GM18858 (cell line): ENCODE results near the gene C19orf81.
"Not testable (repeated sequence)": the region's sequence is repeated elsewhere in the genome, so short reads cannot be mapped to it uniquely, and the experiment has no call there.

Source experiments
- ATAC-seq: cut with Tn5 transposase; IDR thresholded peaks from one replicate; pipeline ENCODE4 v1.9.1; 2021; ENCODE audit not compliant: unreplicated experiment

C19orf81 gene

DNA sequence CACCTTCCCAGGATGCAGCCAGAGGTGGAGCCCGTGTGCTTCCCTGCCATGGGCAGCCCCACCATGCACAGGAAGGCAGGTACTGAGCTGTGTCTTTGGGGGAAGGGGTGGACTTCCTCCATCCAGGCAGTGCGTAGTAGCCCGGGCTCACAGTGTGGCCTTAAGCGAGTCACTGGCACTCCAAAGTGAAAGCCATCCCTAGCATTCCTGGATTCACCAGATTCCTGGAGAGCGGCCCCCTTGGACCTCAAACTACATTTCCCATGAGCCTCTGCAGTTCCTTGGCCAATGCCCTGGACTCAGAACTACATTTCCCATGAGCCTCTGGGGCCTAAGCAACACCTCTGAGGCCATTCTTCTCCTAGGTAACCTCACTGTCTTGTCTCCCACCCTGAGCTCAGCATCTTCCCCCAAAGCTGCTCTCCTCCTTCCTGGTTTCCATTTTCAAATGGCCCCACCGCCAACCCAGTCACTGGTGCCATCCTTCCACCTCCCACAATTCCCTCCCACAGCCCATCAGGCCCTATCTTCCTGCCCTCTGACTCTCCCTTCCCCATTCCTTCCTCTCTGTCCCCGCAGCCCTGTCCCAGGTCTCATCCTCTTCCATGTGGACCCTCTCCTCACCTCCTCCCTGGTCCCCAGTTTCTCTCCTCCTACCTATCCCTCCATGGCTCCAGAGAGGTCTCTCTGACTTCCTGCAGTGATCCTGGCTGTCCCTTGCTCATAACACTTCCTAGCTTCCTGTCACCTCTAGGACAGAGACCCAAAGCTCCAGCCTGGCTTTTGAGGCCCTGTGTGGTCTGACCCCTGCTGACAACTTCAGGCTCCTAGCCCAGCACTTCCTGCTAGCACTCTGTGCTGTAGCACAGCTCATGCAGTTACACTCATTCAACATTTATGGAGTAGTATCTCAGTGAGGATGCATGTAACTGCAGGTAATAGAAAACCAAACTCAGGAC lies at the start of gene C19orf81:
Gene C19orf81 (plus strand): TSS at position 13 of the 959 bp plus-strand sequence. CDS start 0 bp downstream, at position 13.
- ATAC-seq = no peak

DNA sequence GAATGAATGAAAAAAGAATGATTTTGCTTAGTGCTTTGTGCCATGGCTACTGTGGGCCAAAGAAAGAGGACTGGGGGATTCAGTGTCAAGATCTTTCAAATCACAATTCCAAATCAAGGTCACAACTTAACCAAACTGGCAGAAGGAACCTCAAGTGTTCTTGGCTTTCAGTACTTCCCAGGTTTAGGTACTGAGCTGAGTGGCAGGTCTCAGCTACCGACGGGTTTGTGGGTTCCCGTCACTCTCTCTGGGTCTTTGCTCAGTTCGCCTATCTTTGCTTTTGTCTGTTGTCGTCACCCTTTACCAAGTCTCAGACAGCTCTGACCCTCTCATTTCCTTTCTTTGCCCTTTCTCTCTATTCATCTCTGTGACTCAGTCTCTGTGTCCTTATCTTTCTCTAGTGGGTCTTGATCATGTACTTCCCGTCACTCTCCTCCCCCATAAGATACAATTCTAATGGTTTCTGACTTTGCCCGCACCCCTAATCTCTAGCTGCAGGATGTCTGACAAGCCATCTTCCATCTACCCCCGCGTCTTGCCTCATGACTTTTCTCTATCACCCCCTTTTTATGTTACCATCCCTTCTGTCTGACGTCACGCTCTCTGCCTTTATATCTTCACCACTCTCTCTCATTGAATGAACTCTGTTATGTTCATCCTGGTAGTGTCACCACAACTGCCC lies 47.7 kb upstream of the C19orf81 start:
- ATAC-seq = no peak

DNA sequence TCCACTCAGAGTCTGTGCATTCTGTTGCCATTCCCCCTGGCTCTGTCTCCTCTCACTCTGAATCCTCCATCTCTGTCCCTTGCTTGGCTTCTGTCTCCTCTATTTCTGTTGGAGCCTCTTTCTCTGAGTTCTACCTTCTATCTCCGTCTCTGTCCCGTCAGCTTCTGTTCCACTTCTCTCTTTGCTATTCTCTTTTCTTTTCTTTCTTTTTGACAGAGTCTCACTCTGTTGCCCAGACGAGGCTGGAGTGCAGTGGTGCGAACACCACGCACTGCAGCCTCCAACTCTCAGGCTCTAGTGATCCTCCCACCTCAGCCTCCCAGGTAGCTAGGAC lies 47.2 kb upstream of the C19orf81 start:
- no peak for ATAC-seq

DNA sequence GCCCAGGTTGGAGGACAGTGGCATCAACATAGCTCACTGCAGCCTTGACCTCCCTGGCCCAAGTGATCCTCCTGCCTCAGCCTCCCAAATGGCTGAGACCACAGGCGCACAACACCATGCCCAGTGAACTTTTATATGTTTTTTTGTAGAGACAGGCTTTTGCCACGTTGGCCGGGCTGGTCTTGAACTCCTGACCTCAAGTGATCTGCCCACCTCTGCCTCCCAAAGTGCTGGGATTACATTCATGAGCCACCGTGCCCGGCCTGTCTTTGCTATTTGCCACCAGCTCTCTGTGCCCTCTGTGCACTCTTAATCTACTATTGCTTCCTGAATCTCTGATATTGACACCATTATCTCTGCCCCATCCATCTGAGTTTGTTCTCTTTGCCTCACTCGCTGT lies 46.7 kb upstream of the C19orf81 start:
- ATAC-seq = no peak

DNA sequence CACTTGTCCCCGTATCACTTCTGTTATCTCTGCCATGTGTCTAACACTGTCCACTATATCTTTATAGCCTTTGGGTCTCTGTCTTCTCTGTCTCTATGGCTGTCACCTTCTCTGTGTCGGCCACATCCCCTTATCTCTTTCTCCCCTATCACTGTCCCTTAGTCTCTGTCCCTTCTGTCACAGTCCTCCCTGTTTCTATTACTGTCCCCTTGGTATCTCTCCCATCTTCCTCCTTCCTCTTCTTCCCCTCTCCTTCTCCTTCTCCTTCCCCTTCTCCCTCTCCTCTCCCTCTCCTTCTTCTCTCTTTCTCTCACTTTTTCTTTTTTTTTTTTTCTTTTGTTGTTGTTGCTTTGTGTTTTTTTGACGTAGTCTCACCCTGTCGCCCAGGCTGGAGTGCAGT lies 46.3 kb upstream of the C19orf81 start:
- no peak for ATAC-seq

DNA sequence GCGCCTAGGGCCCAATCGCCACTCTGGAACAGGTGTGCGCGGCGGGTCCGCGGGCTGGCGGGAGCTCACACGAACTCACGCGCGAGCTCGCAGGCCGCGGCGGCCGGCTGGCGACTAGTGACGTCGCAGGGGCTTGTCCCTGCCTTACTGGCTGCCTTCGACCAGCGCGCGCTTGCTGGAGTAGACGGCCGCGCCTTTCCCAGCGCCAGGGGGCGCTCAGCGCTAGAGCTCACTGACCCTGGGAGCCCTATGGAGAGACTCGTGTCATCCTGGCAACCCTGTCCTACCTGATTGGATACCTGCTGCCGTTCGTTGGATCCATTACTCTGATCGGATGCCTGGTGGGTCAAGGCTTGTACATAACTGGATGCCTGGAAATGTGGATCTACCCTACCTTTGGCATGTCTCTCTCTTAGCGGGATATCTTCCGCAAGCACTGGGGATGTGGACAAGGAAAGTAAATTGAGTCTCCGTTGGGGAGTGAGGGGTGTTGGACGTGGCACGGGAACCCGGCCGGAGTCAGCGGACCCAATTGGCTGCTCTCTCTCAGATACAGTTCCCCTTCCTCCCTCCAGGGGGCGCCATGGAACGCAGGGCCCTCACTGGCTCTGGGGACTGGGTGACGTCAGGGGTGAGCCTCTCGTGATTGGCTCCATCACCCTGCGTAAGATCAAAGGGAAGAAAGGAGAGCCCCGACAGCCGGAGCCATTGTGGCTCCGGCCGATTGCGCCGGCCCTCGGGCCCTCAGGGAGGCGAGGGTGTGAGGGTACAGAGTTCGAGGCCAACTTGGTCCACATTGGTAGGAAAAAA lies 44.8 kb upstream of the C19orf81 start:
- not testable (repeated sequence) for ATAC-seq

DNA sequence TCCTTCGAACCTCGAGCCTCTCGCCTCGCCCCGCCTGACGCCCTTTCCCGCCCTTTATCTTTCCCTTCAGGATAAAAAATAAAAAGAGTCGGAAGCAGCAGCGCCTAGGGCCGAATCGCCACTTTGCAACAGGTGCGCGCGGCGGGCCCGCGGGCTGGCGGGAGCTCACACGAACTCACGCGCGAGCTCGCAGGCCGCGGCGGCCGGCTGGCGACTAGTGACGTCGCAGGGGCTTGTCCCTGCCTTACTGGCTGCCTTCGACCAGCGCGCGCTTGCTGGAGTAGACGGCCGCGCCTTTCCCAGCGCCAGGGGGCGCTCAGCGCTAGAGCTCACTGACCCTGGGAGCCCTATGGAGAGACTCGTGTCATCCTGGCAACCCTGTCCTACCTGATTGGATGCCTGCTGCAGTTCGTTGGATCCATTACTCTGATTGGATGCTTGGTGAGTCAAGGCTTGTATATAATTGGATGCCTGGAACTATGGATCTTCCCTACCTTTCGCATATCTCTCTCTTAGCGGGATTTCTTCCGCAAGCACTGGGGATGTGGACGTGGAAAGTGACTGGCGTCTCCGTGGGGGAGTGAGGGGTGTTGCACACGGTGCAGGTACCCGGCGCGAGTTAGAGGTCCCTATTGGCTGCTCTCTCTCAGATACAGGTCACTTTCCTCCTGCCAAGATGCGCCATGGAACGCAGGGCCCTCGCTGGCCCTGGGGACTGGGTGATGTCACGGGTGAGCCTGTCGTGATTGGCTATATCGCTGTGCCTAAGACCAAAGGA lies 43.0 kb upstream of the C19orf81 start:
- not testable (repeated sequence) for ATAC-seq

DNA sequence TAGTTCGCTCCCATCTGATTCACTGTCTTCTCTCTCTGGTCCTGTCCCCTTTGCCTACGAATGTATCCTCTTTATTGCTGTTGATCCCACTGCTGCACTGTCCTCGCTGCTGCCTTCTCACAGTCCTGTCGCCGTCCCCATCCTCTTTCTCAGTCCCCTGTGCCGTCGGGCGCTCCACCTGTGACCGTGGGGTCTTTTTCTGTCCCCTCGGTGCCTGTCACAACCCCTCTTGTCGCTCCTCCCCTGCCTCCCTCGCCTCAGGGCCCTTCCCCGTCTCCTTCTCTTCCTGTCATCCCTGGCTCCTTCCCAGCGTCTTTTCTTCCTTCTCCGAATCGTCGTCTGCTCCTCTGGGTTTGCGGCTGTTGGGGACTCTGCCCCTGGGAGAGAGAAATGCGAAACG lies 41.9 kb upstream of the C19orf81 start:
- ATAC-seq = no peak

DNA sequence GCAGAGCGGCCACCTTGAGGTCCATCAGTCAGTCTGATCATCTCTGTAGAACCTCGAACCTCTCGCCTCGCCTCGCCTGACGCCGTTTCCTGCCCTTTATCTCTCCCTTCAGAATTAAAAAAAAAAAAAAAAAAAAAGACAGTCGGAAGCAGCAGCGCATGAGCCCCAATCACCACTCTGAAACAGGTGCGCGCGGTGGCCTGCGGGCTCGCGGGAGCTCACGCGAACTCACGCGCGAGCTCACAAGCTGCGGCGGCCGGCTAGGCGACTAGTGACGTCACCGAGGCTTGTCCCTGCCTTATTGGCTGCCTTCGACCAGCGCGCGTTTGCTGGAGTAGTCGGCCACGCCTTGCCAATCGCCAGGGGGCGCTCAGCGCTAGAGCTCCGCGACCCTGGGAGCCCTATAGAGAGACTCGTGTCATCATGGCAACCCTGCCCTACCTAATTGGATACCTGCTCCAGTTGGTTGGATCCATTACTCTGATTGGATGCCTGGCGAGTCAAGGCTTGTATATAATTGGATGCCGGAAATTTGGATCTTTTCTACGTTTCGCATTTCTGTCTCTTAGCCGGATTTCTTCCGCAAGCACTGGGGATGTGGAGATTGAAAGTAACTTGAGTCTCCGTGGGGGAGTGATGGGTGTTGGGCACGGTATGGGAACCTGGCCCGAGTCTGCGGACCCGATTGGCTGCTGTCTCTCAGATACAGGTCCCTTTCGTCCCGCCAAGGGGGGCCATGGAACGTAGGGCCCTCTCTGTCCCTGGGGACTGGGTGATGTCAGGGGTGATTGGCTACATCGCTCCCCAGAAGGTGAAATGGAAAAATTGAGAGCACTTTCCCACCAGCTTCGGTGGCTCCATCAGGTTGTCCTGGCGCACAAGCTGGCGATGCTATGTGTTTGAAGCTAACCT lies 41.1 kb upstream of the C19orf81 start:
- ATAC-seq = no peak

DNA sequence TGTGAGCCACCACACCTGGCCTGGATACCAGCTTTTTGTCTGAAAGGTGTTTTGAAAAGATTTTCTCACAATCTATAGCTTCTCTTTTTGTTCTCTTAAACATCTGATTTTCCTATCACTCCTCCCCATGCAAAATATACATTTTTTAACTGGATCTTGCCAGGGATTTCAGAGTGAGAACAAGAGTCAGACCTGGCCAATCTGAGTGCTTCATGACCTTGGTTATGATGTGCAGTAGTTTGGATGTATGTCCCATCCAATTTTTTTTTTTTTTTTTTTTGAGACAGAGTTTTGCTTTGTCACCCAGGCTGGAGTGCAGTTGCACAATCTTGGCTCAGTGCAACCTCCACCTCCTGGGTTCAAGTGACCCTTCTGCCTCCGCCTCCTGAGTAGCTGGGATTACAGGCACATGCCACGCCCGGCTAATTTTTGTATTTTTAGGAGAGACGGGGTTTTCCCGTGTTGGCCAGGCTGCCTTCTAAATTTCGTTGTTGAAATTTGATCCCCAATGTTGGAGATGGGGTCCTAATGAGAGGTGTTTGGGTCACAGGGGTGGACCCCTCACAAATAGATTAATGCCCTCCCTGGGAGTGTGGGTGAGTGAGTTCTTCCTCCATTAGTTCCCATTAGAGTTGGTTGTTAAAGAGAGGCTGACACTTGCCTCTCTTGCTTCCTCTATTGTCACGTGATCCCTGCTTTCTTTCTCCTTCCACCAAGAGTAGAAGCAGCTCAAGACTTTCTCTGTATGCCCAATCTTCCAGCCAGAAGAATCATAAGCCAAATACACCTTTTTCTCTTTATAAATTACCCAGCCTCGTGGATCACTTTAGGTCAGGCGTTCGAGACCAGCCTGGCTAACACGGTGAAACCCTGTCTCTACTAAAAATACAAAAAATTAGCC lies 36.5 kb upstream of the C19orf81 start:
- ATAC-seq = not testable (repeated sequence)

DNA sequence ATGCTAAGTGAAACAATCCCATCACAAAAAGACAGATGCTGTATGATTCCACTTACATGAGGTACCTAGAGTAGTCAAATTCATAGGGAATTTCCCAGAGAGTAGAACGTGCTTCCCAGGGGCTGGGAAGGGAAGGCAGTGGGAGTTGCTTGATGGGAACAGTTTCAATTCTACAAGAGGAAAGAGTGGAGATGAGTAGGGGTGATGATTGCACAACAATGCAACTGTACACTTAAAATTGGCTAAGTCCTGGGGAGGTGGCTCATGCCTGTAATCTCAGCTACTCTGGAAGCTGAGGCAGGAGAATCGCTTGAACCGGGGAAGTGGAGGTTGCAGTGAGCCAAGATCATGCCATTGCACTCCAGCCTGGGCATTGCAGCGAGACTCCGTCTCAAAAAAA lies 30.9 kb upstream of the C19orf81 start:
- not testable (repeated sequence) for ATAC-seq

DNA sequence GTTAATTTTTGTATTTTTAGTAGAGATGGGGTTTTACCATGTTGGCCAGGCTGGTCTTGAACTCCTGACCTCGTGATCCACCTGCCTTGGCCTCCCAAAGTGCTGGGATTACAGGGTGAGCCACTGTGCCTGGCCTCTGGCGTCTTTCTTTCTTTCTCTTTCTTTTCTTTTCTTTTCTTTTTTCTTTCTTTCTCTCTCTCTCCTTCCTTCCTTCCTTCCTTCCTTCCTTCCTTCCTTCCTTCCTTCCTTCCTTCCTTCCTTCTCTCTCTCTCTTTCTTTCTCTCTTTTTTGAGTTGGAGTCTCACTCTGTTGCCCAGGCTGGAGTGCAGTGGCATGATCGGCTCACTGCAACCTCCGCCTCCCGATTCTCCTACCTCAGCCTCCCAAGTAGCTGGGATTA lies 30.1 kb upstream of the C19orf81 start:
- not testable (repeated sequence) for ATAC-seq

DNA sequence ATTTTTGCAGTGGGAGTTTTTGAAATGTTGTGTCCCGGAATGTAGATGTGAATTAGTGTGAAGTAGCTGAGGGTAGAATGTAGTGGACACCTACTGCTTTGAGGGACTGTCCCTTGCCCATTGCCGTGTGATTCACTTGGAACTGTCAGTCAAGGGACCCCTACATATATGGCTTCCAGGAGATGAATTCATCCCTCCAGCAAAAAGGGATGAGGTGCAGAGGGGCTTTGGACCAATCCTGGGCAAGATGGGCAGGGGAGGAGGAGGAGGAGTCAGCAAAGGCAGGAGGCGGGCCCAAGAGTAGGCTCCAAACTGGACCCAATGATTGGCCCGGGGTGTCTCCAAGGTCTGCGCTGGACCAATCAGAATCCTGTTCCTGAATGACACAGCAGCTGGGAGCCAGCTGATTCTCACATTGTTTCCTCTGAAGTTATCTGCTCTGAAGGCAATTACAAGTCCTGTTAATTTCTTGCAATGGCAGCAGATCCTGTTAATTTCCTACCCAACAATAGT lies 28.8 kb upstream of the C19orf81 start:
- ATAC-seq = not testable (repeated sequence)

DNA sequence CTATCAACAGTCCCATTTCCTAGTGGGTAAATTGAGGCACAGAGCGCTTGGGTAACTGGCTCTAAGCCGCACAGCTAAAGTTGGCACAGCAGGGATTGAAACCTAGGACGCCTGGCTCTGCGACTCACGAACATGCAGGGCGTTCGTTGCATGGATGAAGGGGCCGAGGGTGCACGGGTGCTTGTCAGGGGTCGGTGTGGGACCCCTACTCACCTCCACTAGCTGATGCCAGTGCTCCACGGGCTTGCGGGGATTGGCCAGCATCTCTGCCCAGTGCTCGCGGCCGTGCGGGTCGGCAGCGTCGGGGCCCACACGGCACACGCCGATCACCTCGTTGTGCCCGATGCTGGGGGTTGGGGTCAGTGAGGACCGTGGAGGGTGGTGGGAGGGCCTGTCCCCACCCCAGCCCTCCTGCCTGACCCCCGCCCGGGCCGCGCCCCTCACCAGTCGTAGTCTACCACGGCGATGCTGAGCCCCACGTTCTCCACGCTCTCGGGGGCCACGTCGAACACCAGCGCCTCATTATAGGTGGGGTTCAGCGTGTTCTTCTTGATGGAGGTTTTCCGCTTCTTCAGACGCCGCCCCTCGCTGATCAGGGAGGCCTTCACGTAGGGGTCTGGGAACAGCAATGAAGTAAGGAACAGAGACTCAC lies 24.2 kb upstream of the C19orf81 start:
- ATAC-seq = no peak

DNA sequence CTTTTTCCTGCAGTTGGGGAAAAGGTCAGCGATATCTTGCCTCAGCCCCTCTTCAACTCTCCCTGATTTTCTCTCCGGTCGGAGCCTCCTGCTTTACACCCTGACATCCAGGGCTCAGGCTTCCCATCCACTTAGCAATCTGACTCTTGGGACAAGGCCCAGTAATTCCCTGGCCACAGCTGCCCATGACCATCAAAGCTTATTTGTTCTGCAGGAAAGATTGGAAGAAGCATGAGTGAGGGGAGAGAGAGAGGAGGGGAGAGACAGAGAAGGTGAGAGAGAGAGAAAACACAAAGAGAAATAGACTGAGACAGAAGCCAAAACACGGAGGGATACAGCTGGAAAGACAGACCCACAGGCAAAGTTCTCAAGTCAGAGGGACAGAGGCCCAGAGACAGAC lies 23.2 kb upstream of the C19orf81 start:
- no peak for ATAC-seq

DNA sequence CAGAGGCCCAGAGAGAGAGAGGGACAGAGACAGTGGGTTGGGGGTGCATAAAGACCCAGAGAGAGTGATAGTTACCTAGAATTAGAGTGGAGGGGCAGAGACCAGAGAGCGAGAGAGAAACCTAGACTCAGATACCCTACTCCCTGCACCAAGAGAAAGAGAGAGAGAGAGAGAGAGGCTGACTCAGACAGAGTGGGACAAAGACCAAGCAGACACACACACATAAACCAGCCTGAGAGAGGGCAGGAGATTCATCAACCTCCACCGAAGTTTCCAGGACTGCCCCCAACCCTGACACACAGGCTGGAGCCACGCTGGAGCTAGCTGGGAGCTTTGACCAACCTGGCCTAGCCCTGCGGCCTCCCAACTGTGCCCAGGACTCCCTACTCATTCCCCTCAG lies 22.4 kb upstream of the C19orf81 start:
- no peak for ATAC-seq

DNA sequence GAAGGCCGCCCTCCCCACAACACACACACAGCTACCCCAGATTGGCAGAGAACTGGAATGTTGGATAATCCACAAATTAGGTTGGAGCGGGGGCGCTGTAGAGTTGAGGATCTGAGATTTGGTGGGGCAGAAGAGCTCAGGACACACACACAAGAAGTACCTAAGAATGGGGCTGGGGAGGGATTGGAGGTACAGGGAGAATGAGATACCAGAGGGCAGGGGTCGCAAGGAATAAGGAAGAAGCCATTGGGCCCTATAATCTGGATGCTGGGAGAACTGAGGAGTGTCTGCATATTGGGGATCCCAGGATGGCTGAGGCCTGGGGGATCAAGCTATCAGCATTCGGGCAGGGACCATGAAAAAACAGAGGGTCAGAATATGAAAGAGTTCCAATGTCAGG lies 21.1 kb upstream of the C19orf81 start:
- ATAC-seq = no peak

DNA sequence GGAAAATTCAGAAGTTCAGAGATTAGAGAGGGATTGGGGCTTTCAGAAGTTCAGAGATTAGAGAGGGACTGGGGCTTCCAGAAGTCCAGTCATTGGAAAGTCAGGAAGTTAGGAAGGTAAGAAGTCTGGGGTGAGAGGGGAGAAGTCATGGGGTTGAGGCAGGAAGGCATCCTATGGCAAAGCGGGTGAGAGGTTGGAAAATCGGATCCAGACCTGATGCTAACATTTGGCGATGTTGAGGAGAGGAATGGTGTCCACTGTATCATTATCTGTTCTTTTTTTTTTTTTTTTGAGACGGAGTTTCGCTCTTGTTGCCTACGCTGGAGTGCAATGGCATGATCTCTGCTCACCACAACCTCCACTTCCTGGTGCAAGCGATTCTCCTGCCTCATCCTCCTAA lies 20.7 kb upstream of the C19orf81 start:
- ATAC-seq = no peak
